Stimulated activated CD4-positive, alpha-beta T cell treated with anti-CD3 and anti-CD28 coated beads, Interleukin-2, amount 100 ng/mL, for 4 hours (primary cell): ENCODE data around the gene TRIM27.
"Not testable (repeated sequence)": the region's sequence is repeated elsewhere in the genome, so short reads cannot be mapped to it uniquely, and the experiment has no call there.

ENCODE experiments used
- DNase-seq: peaks from one replicate; pipeline ENCODE4 v3.0.0-alpha.2; 2020; ENCODE audit warnings: low read depth

The TRIM27 gene

DNA sequence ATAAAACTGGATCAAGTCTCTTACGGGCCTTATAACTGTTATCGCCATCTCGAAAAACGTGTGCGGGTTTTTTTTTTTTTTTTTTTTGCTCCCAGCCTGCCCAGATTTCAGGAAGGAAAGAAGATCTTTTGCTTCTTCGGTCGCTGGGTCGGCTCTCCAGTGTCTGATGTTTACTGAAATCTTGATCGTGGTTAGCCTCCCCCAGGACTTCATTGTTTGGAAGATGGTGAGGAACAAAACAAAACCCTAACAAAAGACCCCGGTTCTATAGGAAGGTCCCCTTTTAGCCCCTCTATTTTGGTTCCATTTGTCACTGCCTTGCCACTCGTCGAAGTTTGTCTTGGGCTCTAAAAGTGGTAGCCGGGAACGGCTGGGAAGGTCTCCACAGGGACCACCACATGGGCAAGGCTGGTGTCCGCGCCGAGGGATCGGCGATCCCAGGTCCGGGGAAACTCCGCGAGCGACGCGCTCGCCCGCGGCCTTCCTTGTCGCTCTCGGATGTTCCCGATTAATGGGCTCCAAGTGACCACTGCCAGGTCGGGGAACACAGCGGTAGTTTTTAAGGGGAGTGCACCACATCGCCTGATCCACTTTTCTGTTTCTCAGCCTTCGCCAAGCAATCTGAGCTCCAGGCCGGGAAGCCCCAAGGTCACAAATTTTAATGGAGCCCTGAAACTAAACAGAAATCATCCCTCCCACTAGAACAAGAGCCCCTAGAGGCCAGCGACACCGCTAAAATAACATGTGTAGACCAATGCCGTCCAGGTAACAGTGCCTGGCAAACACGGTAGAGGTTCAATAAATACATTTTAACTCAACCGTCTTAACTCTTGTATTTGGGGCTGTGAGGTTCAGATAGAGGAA, 27.0 kb downstream of the TRIM27 start:
- no peak for DNase-seq

GRCh38 chr6:28895131-28895812, 28.5 kb downstream of the TRIM27 start:
- DNase-seq = peak; percentile 85

GRCh38 chr6:28893172-28893799, 30.5 kb downstream of the TRIM27 start:
- no peak for DNase-seq

DNA sequence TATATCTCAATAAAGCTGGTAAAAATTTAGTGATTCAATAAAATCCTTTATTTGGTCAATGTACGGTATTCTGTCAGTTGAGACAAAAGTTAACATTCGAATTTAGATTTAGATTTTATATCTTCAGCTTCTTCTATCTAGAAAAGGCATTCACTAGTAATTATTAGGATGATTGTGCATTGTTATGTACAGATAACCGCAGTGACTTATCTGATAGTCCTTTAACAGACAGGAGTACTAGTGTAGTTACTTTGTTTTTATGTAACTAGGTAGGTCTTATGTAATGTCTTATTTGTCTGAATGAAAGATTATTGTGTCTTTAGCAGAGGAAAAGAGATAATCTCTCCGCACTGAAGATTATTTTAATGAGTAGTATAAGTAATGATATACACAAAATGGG, 31.3 kb downstream of the TRIM27 start:
- no peak for DNase-seq

GRCh38 chr6:28887796-28888496, 35.8 kb downstream of the TRIM27 start:
- DNase-seq = no peak

DNA sequence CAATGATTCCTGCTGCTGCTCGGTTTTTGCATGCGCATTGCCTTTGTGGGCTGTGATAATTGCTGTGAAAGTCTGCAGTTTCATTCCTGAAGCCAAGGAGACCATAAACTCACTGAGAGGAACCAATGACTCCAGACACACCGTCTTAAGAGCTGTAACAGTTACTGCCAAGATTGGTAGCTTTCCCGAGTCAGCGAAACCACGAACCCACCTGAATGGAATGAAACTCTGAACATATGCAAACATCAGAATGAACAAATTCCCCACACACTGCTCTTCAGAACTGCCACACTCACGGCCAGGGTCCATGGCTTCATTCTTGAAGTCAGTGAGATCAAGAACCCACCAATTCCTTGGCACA, 37.7 kb downstream of the TRIM27 start:
- no peak for DNase-seq

DNA sequence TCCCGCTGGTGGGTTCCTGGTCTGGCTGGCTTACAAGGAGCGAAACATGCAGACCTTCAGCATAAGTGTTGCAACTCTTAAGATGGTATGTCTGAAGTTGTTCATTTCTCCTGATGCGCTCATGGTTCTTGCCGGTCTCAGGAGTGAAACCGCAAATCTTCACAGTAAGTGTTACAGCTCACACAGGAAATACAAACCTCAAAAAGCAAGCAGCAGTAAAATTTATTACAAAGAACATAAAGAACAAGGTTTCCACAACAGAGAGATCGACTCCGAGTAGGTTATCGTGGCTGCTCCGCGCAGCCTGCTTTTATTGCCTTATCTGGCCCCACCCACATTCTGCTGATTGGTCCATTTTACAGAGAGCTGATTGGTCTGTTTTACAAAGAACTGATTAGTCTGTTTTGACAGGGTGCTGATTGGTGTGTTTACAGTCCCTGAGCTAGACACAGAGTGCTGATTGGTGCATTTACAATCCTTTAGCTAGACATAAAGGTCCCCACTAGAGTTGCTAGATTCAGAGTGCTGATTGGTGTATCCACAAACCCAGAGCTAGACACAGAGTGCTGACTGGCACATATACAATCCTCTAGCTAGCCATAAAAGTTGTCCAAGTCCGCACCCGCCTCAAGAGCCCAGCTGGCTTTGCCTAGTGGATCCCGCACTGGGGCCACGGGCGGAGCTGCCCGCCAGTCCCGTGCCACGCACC, 39.2 kb downstream of the TRIM27 start:
- DNase-seq = peak; percentile 56

- DNase-seq = peak; percentile 37
Observed at GRCh38 chr6:28880894-28881780, 42.6 kb downstream of the TRIM27 start.

- no peak for DNase-seq
Observed at GRCh38 chr6:28880519-28880893, 43.3 kb downstream of the TRIM27 start.

- no peak for DNase-seq
Observed at GRCh38 chr6:28876710-28877109, 47.1 kb downstream of the TRIM27 start.

DNA sequence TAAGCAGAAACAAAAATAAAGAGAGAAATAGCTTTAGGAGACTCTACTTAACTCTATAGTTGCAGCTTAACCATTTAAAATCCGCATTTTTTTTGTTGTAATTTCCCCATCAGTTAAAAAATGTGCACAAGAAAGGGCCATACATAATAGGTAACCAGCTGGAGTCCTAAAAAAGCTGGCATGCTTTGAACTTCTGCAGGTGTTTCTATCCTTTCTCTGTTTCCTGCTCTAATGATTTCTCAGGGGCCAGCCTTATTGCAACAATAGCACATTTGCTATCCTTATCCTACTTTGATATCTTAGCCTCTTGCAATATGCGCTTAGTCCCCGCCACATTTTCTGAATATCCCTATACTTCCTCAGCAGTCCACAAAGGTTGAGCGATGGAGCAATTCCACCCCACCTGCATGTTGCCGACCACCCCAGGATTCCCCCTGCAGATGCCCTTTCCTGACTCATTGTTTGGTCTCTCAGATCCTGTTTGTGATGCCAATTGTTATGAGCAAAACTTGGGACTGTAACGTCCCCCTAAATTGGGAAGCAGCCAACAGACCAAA, 48.5 kb downstream of the TRIM27 start:
- no peak for DNase-seq

DNA sequence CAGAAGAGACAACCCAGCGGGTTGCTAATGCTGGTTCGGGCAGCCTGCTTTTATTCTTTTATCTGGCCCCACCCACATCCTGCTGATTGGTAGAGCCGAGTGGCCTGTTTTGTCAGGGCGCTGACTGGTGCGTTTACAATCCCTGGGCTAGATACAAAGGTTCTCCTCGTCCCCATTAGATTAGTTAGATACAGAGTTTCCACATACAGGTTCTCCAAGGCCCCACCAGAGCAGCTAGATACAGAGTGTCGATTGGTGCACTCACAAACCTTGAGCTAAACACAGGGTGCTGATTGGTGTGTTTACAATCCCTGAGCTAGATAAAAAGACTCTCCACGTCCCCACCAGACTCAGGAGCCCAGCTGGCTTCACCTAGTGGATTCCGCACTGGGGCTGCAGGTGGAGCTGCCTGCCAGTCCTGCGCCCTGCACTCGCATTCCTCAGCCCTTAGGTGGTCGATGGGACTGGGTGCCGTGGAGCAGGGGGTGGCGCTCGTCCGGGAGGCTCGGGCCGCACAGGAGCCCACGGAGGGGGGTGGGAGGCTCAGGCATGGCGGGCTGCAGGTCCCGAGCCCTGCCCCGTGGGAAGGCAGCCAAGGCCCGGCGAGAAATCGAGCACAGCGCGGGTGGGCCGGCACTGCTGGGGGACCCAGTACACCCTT, 51.5 kb downstream of the TRIM27 start:
- DNase-seq = not testable (repeated sequence)

GRCh38 chr6:28871335-28872156, 52.2 kb downstream of the TRIM27 start:
- DNase-seq = no peak

GRCh38 chr6:28868873-28869272, 54.9 kb downstream of the TRIM27 start:
- no peak for DNase-seq

DNA sequence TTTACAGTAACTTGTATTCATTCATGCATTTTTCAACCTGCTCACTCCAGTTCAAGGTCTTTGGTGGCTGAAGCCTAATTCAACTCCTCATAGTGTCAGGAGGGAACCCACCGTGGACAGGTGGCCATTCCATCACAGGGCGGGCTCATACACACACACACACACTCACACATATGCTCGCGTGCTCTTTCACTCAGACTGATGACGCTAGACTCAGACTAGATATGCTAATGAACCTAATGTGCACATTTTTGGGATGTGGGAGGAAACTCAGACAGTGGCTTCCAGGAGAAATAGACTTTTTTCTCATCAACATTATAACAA, 56.7 kb downstream of the TRIM27 start:
- peak; percentile 13 for DNase-seq

DNA sequence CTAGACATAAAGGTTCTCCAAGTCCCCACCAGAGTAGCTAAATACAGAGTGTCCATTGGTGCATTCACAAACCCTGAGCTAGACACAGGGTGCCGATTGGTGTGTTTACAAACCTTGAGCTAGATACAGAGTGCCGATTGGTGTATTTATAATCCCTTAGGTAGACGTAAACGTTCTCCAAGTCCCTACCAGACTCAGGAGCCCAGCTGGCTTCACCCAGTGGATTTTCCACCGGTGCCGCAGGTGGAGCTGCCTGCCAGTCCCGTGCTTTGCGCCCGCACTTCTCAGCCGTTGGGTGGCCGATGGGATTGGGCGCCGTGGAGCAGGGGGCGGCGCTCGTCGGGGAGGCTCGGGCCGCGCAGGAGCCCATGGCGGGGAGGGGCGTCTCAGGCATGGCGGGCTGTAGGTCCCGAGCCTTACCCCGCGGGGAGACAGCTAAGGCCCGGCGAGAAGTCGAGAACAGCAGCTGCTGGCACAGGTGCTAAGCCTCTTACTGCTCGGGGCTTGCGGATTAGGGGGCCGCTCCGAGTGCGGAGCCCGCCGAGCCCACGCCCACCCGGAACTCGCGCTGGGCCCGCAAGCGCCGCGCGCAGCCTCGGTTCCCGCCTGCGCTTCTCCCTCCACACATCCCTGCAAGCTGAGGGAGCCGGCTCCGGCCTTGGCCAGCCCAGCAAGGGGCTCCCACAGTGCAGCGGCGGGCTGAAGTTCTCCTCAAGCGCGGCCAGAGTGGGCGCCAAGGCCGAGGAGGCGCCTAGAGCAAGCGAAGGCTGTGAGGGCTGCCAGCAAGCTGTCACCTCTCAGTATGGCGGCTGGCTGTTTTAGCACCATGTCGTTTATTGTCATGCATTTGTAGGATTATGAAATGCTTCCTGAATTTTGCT, 57.3 kb downstream of the TRIM27 start:
- peak; percentile 50 for DNase-seq

DNA sequence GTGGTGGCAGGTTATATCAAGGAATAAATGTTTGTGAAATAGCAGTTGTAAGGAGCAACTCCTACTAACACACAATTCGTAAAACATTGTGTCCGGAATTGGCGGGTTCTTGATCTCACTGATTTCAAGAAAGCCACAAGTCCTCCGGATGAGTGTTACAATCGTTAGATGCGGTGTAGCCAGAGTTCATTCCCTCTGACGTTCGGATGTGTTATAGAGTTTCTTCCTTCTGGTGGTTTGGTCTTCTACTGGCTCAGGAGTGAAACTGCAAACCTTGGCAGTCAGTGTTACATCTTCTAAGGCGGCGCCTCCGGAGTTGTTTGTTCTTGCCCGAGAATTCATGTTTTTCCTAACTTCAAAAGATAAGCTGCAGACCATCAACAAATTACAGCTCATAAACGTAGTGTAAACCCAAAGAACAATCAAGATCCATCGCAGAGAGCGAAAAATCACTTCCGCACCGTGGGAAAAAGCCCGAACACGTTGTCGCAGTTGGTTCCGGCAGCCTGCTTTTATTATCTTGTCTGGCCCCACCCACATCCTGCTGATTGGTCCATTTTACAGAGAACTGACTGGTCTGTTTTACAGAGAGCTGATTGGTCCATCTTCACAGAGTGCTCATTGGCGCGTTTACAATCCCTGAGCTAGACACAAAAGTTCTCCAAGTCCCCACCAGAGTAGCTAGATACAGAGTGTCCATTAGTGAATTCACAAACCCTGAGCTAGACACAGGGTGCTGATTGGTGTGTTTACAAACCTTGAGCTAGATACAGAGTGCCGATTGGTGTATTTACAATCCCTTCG, 58.2 kb downstream of the TRIM27 start:
- DNase-seq = peak; percentile 32
